GM12892 (cell line): ENCODE data around the gene SEC31B. TPM values are rescaled to one million over a fixed set of nuclear protein-coding genes. Genes with fewer than 3 reads are reported as not detected.

Source experiments
- DNase-seq: peaks from one replicate; pipeline ENCODE4 v3.0.0; 2011; ENCODE audit not compliant: insufficient read length
- FAIRE-seq: peaks from 2 replicates; lab custom pipeline; 2011; peaks lifted over from hg19 to GRCh38; lab: Jason Lieb, UNC
- POLR2A ChIP-seq: IDR thresholded peaks from 2 replicates; pipeline ENCODE4 v1.6.1; 2011; ENCODE audit warnings: low read depth, low read length, control low read depth
- POLR2AphosphoS5 ChIP-seq: IDR thresholded peaks from 2 replicates; pipeline ENCODE4 v1.6.1; 2011; ENCODE audit warnings: low read depth, low read length, control low read depth
- TAF1 ChIP-seq: IDR thresholded peaks from 2 replicates; pipeline ENCODE4 v1.6.1; 2011; ENCODE audit warnings: low read depth, mild to moderate bottlenecking, control low read depth, low read length, borderline replicate concordance
- polyA plus RNA-seq: library from polyadenylated mRNA; unstranded; fragments of >200 nt; gene quantifications from one replicate; pipeline ENCODE4 v1.2.1, GENCODE V29; 2012; ENCODE audit warnings: missing spikeins, inconsistent platforms; ENCODE audit not compliant: missing spikeins

Gene SEC31B, protein sequence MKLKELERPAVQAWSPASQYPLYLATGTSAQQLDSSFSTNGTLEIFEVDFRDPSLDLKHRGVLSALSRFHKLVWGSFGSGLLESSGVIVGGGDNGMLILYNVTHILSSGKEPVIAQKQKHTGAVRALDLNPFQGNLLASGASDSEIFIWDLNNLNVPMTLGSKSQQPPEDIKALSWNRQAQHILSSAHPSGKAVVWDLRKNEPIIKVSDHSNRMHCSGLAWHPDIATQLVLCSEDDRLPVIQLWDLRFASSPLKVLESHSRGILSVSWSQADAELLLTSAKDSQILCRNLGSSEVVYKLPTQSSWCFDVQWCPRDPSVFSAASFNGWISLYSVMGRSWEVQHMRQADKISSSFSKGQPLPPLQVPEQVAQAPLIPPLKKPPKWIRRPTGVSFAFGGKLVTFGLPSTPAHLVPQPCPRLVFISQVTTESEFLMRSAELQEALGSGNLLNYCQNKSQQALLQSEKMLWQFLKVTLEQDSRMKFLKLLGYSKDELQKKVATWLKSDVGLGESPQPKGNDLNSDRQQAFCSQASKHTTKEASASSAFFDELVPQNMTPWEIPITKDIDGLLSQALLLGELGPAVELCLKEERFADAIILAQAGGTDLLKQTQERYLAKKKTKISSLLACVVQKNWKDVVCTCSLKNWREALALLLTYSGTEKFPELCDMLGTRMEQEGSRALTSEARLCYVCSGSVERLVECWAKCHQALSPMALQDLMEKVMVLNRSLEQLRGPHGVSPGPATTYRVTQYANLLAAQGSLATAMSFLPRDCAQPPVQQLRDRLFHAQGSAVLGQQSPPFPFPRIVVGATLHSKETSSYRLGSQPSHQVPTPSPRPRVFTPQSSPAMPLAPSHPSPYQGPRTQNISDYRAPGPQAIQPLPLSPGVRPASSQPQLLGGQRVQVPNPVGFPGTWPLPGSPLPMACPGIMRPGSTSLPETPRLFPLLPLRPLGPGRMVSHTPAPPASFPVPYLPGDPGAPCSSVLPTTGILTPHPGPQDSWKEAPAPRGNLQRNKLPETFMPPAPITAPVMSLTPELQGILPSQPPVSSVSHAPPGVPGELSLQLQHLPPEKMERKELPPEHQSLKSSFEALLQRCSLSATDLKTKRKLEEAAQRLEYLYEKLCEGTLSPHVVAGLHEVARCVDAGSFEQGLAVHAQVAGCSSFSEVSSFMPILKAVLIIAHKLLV
- polyA plus RNA-seq, result 28.2 TPM

DNA sequence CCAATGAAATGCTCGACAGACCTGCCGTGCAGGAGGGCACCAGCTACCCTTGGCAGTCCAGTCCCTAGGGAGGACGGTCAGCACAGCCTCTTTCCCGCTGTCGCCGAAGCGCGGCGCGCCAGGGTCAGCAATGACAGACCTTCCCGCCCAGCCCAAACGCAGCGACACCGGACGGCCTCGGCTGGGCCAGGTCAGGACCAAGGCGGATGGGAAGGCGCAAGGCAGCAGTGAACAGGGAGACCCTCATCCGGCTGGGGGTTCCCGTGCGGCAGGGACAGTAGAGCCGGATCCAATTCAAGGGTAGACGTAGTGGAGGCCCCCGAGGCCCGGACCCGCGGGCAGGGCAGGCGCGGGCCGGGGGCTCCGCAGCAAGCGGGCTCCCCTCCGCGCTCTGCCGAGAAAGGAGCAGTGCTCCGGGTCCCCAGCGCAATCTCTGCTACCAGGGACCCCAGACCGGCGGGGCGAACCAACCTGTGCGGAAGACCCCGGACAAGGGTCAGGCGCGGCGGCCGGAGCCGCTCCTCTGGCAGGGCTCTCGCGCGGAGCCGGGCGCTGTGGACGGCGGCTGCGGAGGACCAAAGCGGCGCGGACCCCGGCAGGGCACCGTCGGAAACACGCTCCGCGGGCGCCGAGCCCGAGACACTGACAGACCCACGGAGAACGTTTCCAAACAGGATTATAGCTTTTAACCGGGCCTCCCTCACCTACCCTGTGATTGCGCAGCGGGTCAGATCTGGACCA lies at the start of gene SEC31B:
TSS of gene SEC31B (minus strand) at position 551 of the 741 bp plus-strand sequence. CDS start 2,909 bp downstream, outside the sequence.
- no peak for TF ChIP-seq POLR2A
- no peak for TF ChIP-seq POLR2AphosphoS5
- TF ChIP-seq TAF1, result no peak
- FAIRE-seq (no peak), DNase-seq (no peak)

- FAIRE-seq, result no peak
- TF ChIP-seq TAF1 (no peak), POLR2A (no peak), POLR2AphosphoS5 (no peak)
- no peak for DNase-seq
These were observed 49.3 kb upstream of the SEC31B start for GRCh38 chr10:100568912-100569311.

- DNase-seq (no peak), FAIRE-seq (no peak)
- TF ChIP-seq POLR2A, result no peak
- TF ChIP-seq POLR2AphosphoS5, result no peak
These were observed 48.2 kb upstream of the SEC31B start for GRCh38 chr10:100567826-100568225.

- FAIRE-seq (no peak), DNase-seq (no peak)
- no peak for TF ChIP-seq TAF1
- TF ChIP-seq POLR2A, result no peak
- TF ChIP-seq POLR2AphosphoS5, result no peak
These were observed 47.6 kb upstream of the SEC31B start for GRCh38 chr10:100567249-100567648.

- TF ChIP-seq POLR2A, result no peak
- DNase-seq (no peak), FAIRE-seq (no peak)
These were observed 46.9 kb upstream of the SEC31B start for GRCh38 chr10:100566561-100566960.

DNA sequence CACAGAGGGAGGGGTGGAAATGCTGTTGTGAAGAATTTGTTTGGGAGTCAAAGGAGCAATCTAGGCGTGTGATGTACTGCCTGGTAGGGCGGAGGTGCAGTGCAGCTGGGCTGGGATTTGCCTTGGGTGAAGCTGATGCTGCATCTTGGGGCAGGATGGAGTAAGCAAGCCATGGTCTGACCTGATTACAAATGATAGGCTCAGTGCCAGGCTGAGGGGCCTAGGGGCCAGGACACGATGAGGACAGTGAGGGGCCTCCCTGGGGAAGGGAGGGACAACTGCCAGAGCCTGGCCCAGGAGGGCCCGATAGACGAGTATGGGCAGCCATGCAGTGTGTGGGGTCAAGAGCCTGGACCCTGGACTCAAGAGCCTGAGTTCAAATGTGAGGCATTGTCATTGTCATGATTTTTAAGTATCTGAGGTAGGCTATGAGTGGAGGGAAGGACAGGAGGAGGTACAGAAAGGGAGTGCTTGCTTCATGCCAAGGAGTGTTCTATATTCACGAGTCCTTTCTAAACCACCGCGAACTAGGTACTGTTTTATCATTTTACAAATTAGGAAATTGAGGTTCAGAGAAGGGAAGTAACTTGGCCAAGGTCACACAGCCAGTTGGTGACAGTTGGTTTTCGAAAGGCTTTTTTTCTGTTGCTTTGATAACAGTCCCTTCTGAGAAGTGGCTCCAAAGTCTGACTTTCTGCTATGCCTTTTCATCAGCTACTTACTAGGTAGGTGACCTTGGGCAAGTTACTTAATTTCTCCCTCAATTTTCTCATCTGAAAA lies 45.7 kb upstream of the SEC31B start:
- FAIRE-seq, result no peak
- no peak for TF ChIP-seq POLR2A
- TF ChIP-seq POLR2AphosphoS5, result no peak
- no peak for TF ChIP-seq TAF1
- no peak for DNase-seq

- TF ChIP-seq POLR2A (no peak), POLR2AphosphoS5 (no peak), TAF1 (no peak)
- no peak for FAIRE-seq
- peak; percentile 54 for DNase-seq
These were observed 42.5 kb upstream of the SEC31B start for GRCh38 chr10:100562008-100562672.

DNA sequence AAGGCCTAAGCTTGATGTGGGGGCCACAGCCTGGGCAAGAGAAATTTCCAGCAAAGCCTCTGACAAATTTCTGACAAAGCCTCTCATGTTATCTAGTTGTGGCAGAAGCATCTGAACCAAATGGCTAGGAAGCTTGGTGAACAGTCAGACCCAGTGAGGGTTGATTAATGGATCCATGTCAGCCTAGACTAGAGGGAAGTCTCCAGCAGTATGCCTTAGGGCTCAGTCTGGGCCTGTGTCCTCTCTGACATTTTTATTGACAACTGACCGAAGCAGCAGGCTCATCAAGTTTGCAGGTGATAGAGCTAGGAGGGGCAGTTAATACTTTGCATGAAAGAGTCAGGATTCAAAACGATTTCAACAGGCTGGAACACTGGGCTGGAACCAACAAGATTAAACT lies 41.3 kb upstream of the SEC31B start:
- TF ChIP-seq POLR2AphosphoS5 (no peak), POLR2A (no peak), TAF1 (no peak)
- DNase-seq, result no peak
- no peak for FAIRE-seq

DNA sequence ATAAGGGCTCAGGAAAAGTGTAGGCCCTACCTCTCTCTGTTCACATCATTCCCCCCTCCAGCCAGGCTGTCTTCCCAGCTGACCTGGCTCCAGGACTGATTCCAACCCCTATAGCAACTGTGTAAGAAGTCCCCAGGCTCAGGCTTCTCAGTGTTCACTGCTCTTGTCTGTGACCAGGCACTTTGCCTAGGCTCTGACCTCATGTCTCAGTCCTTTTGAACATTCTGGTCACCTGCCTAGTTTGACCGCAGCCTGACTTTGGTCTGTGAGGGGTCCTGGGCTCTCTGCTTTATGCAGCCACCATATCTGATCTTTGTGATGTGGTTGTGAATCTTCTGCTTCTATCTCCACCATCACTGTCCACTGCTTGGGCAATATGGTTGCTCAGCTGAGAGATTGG lies 40.6 kb upstream of the SEC31B start:
- FAIRE-seq (no peak), DNase-seq (no peak)
- TF ChIP-seq POLR2A (no peak), TAF1 (no peak), POLR2AphosphoS5 (no peak)
